ENCODE results near the gene DNAJB13.
"Not testable (repeated sequence)": the region's sequence is repeated elsewhere in the genome, so short reads cannot be mapped to it uniquely, and the experiment has no call there.

Gene DNAJB13, protein sequence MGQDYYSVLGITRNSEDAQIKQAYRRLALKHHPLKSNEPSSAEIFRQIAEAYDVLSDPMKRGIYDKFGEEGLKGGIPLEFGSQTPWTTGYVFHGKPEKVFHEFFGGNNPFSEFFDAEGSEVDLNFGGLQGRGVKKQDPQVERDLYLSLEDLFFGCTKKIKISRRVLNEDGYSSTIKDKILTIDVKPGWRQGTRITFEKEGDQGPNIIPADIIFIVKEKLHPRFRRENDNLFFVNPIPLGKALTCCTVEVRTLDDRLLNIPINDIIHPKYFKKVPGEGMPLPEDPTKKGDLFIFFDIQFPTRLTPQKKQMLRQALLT

DNA sequence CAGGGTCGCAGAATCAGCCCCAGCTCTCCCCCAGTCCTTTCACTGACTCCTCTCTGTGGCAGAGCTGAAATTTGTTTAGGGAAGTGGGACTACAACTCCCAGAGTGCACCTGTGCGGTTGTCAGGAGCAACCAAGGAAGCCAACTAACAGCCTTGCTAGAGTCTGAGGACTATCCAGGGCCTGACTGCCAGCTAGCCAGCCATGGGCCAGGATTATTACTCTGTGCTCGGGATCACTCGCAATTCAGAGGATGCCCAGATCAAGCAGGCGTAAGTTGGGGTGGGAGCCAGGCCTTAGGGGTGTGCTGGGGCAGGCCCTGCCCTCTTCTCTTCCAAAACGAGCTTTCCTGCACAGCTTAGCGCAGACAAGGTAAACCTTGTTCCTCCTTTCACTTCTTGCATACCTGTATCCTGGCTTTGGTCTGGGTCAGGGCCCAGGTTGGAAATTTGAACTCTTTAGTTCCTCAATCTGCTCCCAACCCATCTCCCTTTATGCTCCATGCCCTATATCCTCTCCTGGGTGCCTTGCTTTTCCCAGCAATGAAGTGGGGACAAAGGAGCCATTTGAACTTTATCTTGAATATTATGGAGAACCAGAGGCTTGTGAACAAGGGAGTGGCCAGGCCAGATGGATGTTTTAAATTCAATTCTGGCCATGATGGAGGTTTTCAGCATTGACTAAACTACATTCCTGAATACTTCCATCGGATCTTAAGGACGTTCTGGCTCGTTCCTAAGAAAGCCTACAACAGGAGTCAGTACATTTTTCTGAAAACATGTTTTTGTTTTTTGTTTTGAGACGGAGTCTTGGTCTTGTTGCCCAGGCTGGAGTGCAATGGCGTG is at the start of gene DNAJB13:
Gene DNAJB13 (plus strand): TSS at position 158 of the 842 bp plus-strand sequence. CDS start 44 bp downstream, at position 202.
- DNase-seq = no peak

DNA sequence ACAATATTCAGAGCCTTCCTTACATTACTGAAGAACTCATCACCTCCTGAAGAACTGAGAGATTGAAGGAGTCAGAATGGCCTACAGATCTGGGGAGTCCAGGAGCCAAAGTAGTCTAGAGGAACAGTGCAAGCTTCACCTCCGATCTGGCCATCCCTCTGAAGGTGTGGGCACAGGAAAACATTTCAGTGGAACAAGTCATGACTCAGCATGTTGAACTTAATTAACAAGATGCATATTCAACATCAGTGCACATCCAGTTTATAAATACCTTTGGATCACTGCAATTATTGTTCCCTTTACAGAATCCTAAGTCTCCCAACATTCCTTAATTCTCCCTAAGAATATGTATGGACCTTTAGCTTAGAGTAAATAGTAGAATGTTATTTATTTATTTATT is 48.5 kb upstream of the DNAJB13 start:
- DNase-seq = no peak

DNA sequence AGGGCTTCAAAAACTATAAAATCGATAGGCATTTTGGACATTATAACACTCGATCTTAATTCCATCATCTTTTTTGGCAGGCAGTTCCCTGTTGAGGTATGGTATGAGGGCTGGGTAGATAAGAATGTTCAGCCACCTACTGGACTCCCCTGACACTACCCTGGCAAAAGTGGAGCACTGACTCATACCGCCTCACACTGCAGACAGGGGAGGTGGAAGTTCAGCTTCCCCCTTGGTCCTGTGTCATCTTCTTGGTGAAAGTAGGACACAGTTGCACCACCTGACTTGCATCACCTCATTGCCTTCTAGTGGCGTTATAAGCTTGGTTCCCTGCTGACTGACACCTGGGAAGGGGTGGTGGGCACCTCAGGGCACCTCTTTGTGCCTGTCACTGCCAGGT is 43.6 kb upstream of the DNAJB13 start:
- DNase-seq = no peak

DNA sequence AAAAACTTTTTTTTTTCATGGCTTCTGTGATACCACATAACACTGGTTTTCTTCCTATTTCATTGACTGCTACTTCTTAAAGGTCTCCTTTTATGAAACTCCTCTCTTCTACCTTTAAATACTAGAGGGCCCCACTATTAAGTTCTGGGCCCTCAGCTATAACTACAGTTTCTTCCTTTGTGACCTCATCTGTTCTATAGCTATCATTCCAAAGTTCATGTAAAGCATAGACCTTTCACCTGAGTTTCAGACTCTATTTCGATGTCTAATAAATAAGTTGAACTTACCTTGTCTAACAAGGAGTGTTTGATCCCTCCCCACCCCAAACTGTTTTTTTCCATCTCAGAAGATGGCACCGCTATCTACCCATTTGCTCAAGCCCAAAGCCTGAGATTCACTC is 38.8 kb upstream of the DNAJB13 start:
- DNase-seq = no peak

DNA sequence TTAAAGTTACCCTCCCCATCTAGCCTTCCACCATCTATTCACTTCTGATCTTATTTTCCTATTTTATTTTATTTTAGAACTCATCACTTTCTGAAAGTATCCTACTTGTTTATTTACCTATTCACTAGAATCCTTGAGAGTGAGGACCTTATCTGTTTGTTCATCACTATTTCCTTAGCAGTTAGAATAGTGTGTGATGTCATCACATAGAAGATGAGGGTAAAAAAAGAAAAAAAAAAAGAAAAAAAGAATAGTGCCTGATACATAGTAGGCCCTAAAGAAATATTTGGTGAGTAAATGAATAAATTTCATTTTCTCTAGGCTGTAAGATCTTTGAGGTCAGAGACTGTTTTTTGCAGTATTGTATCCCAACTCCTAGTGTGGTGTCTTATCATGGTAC is 37.4 kb upstream of the DNAJB13 start:
- DNase-seq = no peak

DNA sequence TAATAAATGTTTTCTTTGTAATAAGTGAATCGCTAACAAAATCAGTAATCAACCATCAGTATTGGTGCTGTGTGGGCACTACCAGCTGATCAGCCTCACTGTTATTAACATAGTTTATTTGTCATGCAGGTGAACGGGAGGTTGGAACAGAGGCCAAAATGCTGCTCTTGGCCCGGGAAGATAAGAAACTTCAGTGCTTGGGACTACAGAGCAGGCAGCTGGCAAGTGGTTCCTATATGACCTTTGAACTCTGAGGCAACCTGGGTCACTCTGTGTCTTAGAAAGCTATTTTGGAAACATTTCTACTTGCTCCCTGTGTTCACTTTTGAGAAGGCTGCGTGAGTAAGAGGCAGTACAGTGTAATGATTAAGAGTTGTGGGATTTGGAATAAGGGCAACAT is 36.5 kb upstream of the DNAJB13 start:
- no peak for DNase-seq

DNA sequence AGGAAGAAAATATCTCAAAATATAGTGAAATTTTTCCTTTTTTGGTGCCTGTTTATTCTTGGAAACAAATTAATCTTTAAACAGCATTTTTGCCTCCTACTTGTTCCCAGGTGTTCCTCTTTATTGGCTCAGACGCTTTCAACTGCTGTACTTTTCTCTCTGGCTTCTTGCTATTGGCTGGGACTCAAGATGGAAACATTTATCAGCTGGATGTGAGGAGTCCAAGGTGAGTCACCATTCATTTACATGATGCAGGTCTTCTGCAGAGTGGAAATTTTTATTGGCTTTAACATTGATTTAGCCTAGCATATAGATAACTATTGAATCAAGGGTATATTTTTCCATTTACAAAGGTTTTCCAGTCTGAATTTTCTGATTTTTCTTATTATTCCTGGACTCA is 34.4 kb upstream of the DNAJB13 start:
- DNase-seq = no peak

DNA sequence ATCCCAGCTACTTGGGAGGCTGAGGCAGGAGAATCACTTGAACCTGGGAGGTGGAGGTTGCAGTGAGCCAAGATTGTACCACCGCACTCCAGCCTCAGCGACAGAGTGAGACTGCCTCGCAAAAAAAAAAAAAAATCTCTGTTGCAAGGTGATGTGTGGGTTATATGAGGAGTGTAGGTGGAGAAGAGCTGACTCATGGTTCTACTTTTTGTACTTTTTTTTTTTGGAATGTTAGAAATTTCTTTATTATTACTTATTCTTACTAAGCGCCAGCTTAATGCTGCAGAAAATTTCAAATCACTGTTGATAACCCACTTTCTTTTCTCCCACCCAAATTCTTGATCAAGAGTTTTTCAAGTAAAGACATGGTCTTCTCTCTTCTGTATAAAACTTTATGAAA is 29.6 kb upstream of the DNAJB13 start:
- no peak for DNase-seq

DNA sequence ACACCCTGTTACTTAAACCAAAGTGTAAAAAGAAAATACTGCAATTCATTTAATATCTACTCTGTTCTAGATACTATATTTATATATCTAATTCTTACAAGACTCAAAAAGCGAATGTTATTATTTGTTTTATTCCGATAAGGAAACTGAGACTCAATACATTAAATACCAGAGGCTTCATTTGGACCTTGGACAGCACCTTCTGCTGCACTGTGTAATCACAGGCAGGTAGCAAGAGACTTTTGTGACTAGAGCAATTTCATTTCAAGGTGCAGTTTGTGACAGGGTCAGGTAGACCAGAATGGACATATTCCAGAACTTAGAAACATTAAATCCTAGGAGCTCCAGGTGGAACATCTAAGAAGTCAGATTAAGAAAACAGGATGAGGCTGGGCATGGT is 21.4 kb upstream of the DNAJB13 start:
- DNase-seq = no peak

DNA sequence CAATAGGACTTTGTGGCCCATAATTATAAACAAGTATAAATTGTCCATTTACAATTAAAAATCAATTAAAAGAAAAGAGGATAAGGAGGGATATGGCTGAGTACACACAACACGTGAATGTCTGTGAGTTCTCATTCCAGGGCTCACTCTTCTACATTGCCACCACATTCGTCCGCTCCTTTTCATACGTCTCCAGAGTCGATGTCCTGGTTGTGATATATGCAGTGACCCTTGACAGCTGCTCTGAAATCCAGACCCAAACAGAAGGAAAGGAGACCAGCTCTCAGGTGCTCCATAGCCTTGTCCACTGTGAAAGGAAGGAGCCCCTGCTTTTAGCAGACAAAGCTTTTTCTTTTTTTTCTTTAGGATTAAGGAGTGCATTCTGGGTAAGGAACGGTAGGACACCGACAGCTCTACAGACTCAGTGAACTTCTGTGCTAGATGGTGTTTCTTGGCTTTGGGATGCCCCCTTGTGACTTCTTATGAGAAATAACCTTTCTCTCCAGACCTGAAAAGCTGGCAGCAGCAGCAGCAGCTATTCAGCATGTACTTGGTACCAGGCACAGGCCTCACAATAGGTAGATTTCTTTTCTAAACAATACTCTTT is 19.7 kb upstream of the DNAJB13 start:
- no peak for DNase-seq

DNA sequence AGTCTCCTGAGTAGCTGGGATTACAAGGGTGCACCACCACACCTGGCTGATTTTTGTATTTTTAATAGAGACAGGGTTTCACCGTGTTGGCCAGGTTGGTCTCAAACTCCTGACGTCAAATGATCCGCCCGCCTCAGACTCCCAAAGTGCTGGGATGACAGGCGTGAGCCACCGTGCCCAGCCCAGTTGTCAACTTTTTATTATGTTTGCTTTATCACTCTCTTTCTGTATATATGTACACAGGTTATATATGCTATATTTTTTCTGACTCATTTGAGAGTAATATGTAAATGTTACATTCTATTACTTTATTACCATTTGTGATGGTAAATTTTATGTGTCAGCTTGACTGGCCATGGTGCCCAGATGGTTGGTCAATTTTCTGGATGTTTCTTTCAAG is 18.9 kb upstream of the DNAJB13 start:
- DNase-seq = no peak

DNA sequence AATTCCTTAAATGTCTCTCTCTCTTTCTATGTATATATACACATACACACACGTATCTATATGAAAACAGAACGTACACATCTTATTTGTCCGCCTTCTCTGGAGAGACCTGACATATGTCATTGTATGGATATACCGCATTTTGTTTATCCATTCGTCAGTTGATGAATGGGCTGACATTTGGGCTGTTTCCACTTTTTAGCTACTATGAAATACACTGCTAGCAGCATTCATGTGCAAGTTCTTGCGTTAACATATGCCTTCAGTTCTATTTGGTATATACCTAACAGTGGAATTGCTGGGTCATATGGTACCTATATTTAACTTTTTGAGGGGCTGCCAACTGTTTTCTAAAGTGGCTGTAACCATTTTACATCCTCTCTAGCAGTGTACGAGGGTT is 18.0 kb upstream of the DNAJB13 start:
- DNase-seq = no peak

DNA sequence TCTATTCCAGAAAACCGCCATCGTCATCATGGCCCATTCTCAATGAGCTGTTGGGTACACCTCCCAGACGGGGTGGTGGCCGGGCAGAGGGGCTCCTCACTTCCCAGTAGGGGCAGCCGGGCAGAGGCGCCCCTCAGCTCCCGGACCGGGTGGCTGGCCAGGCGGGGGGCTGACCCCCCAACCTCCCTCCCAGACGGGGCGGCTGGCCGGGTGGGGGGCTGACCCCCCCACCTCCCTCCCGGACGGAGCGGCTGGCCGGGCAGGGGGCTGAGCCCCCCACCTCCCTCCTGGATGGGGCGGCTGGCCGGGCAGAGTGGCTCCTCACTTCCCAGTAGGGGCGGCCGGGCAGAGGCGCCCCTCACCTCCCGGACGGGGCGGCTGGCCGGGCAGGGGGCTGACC is 14.8 kb upstream of the DNAJB13 start:
- DNase-seq = not testable (repeated sequence)

DNA sequence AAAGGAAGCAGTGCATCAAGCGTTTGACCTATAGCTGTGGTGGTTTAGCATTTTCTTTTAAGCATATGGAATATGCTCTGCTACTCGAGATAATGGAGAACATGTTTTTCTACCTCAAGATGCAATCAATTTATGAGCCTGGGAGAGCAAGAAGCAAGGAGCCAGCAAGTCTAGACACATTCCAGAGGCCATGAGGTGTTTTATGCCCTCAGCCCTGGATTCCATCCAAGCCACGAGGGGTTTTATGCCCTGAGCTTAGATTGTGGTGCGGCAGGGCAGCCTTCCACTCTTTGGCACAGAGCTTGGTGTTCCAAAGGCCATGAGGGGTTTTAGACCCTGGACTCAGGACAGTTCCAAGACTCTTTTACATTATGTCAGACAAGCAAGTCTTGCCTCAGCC is 11.7 kb upstream of the DNAJB13 start:
- DNase-seq = no peak

DNA sequence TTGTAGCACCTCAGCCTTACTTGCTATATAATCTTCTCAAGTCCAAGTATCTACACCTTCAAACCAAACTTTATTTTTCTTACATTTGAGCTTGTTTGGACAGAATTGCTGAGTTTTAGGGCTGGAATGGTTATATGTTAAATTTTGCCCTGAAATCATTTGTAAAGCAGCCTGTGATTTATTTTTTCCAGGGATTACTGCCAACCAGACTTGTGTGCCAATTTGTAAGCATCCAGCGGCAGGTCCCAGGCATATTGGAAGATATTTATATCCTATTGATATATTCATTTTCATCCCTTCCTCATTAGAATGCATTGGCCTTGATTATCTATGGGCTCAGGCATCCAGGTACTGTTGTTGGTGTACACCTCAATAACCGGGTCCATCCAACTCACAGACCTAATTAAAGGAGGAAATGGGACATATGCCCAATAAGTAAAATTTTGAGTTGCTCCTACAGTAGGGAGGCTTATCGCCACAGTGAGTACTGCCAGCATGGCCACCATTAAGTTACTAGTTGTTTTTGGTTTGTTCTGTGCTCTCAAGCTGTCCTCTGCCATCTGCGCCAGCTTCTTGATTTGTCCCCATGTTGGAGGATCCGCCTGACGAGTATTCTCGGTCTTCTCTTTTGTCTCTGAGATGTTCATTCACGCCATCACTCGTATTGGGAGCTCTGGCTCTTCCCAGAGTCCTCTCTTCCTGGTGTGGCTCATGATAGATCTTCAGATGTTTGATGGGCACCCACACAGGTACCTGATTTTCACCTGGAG is 9.8 kb upstream of the DNAJB13 start:
- no peak for DNase-seq

DNA sequence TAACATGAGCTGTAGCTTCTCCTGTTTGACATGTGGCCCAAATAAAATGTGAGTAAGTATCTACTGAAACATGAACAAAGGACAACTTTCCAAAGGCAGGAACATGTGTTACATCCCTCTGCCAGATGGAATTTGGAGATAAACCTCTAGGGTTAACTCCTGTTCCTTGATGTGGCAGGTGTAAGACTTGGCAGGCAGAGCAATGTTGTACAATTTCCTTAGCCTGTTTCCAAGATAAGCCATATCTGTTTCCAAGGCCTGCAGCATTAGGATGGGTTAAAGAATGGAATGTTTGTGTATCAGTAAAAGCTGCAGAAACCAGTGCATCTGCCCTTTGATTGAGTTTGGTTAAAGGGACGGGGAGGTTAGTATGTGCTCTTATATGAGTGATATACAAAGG is 8.8 kb upstream of the DNAJB13 start:
- no peak for DNase-seq

DNA sequence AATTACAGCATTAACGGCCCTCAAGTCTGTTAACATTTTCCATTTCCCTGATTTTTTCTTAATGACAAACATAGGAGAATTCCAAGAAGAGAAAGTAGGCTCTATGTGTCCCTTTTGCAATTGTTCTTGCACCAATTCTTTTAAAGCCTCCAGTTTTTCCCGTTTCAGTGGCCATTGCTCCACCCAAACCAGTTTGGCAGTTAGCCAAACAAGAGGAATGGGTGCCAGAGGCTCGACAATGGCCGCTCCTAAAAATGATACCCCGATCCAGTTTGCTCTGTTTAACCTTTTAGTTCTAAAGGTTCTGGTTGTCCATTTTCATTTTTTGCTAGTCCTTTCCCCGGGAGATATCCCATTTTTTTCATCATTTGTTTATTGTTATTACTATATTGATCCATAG is 6.7 kb upstream of the DNAJB13 start:
- DNase-seq = no peak

DNA sequence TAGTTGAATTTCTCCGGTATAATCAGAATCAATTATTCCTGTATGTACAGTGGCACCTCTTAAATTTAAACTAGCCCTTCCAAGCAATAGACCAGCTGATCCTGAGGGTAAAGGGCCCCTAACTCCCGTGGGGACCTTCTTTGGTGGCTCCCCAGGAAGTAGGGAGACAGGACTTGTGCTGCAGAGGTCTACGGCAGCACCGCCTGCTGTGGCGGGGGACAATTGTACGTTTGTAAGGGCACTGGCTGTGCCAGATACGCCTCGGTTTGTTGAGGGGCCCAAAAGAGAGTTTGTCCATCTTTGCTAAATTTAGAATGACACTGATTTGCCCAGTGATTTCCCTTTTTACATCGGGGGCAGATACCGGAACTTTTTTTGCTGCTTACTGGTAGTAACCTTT is 5.9 kb upstream of the DNAJB13 start:
- DNase-seq = no peak

DNA sequence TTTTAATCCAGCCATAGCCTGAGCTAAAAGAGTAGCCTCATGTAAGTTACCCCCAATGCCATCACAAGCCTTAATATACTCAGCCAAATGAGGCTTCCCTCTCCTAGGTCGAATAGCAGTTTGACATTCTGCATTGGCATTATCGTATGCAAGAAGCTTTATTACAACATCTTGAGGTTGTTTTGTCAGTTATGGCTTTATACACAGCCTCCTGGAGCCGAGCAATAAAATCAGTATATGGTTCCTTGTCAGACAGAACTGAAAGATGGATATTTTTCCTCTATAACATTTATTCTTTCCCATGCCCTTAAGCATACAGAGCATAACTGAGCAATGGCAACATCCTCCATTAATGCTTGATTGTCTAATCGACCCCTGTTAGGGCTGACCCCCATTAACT is 5.4 kb upstream of the DNAJB13 start:
- DNase-seq = no peak

DNA sequence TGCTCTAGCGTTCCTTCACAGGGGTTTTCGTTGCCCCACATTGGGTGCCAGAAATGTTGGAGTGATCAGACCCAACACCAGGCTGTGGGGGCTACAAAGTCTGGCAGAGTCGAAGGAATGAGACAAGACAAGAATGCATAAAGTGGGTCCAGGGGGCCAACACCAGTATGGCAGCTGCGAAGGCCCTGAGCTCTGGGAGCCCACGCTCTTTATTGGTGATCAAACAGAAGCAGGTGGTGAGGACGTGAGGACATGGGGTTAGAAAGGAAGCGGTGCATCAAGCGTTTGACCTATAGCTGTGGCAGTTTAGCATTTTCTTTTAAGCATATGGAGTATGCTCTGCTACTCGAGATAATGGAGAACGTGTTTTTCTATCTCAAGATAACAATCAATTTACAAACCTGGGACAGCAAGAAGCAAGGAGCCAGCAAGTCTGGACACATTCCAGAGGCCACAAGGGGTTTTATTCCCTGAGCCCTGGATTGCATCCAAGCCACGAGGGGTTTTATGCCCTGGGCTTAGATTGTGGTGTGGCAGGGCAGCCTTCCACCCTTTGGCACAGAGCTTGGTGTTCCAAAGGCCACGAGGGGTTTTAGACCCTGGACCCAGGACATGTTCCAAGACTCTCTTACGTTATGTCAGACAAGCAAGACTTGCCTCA is 3.9 kb upstream of the DNAJB13 start:
- no peak for DNase-seq

DNA sequence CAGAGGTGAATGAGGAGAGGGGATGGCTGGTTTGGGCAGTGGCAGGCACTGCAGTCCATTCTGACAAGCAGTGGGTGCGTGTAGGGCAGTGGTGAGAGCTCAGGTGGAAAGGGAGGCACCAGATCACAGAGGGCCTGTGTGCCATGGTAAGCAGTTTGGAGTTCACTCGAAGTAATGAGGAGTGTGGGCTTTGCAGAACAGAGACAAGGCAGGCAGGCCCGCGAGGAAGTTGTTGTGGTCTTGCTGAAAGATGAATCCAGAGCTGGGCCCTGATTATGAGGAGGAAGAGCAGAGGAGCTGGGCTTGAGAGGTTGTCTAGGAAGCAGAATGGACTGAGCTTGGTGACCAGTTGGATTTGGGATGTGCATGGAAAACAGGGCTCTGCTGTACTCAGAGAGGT is 1.6 kb upstream of the DNAJB13 start:
- no peak for DNase-seq

DNA sequence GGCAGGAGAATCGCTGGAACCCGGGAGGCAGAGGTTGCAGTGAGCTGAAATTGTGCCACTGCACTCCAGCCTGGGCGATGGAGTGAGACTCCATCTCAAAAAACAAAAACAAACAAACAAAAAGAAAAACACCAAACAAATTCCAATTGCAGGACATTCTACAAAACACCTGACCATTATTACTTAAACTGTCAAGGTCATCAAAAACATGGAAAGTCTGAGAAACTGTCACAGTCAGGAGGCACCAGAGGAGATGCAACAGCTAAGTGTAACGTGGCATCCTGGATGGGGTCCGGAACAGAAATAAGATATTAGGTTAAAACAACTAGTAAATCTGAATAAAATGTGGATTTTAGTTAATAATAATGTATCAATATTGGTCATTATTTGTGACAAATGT is 914 bp upstream of the DNAJB13 start:
- no peak for DNase-seq

DNA sequence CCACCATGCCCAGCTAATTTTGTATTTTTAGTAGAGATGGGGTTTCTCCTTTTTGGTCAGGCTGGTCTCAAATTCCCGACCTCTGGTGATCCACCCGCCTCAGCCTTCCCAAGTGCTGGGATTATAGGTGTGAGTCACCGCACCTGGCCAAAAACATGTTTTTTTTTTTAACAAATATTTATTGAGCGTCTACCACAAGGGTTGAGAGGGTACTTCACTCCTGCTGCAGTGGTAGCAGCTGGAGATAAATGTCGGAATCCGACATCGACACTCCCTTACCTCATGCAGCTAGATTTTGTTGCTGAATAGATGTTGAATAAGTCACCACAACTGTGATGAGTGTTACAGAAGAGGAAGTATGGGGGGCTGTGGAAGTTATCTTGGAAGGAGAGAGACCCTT is 971 bp downstream of the DNAJB13 start:
- no peak for DNase-seq

Data from activated CD4-positive, CD25-positive, alpha-beta regulatory T cell (primary cell).